NT2/D1 (cell line): ENCODE data around the gene GLT8D2.
"Not testable (repeated sequence)": the region's sequence is repeated elsewhere in the genome, so short reads cannot be mapped to it uniquely, and the experiment has no call there.

Experiments
- DNase-seq: peaks from one replicate; pipeline ENCODE4 v3.0.0-alpha.2; 2011; ENCODE audit warnings: low read depth, low spot score
- H3K27me3 ChIP-seq: 2 replicates; pipeline ENCODE4 v1.6.0; 2011; ENCODE audit warnings: mild to moderate bottlenecking; ENCODE audit not compliant: insufficient read length, insufficient read depth
- H3K36me3 ChIP-seq: 2 replicates; pipeline ENCODE4 v1.6.1; 2011; ENCODE audit warnings: mild to moderate bottlenecking, low read length, mixed read lengths; ENCODE audit not compliant: insufficient read depth, insufficient read length
- H3K4me1 ChIP-seq: 2 replicates; pipeline ENCODE4 v1.5.1; 2011; ENCODE audit not compliant: insufficient read depth, insufficient read length
- H3K4me3 ChIP-seq: 2 replicates; pipeline ENCODE4 v1.5.1; 2011; ENCODE audit warnings: low read depth; ENCODE audit not compliant: insufficient read length
- H3K9ac ChIP-seq: 2 replicates; pipeline ENCODE4 v1.6.0; 2011; ENCODE audit warnings: low read depth; ENCODE audit not compliant: insufficient read length
- H3K9me3 ChIP-seq: 2 replicates; pipeline ENCODE4 v1.5.1; 2011; ENCODE audit warnings: mild to moderate bottlenecking, low read length; ENCODE audit not compliant: insufficient read depth
- SUZ12 ChIP-seq: IDR thresholded peaks from 2 replicates; pipeline ENCODE4 v1.6.1; 2011; ENCODE audit not compliant: insufficient read length, insufficient read depth; ENCODE audit errors: extremely low read depth
- YY1 ChIP-seq: IDR thresholded peaks from 2 replicates; pipeline ENCODE4 v1.6.1; 2011; ENCODE audit not compliant: insufficient read length, insufficient read depth
- ZNF274 ChIP-seq: IDR thresholded peaks from 2 replicates; pipeline ENCODE4 v1.6.1; 2011; ENCODE audit warnings: mild to moderate bottlenecking, low read depth, low read length

GLT8D2 gene

DNA sequence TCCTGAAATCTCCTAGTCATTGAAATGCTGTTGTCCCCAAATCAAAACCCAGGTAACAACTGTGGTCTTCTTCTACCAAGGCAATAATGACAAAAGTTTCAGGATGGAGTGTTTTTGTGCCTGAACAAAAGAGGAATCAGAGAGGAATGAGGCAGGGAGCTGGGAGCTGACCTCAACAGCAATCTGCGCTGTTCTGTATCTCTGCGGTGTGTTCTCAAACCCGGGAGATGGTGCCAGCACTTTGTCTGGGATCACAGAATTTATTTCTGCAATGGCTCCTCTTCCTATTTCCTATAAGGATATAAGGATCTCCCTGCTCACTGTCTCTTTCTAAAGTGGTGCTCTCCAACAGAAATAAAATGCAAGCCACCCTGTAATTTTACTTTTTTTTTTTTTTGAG lies 449 bp upstream of the GLT8D2 start:
- no peak for TF ChIP-seq SUZ12
- no peak for TF ChIP-seq ZNF274
- no peak for TF ChIP-seq YY1
- H3K4me3 ChIP-seq = peak overlapping the region; percentile 44

GRCh38 chr12:104049278-104049902 lies 597 bp downstream of the GLT8D2 start:
- Histone ChIP-seq H3K36me3 (no peaks in the 10 kb centered on the region), H3K9me3 (no peaks in the 10 kb centered on the region), H3K4me1 (no peaks in the 10 kb centered on the region), H3K4me3 (peak overlapping the region; percentile 44), H3K9ac (peak overlapping the region; percentile 74), H3K27me3 (peaks cover 44% of the 10 kb centered on the region)
- TF ChIP-seq SUZ12 = no peak
- no peak for TF ChIP-seq YY1
- no peak for TF ChIP-seq ZNF274
- no peak for DNase-seq

More for the DNA sequence above, 449 bp upstream of the GLT8D2 start:
- H3K9ac ChIP-seq = no peak overlapping the region
- no peaks in the 10 kb centered on the region for H3K9me3 ChIP-seq
- H3K27me3 ChIP-seq = peaks cover 44% of the 10 kb centered on the region
- DNase-seq = no peak
- no peaks in the 10 kb centered on the region for H3K36me3 ChIP-seq
- no peaks in the 10 kb centered on the region for H3K4me1 ChIP-seq

GRCh38 chr12:104048811-104049210 lies 1.2 kb downstream of the GLT8D2 start:
- no peaks in the 10 kb centered on the region for H3K4me1 ChIP-seq
- TF ChIP-seq YY1 (no peak), ZNF274 (no peak), SUZ12 (no peak)
- no peaks in the 10 kb centered on the region for H3K36me3 ChIP-seq
- H3K9ac ChIP-seq = no peak overlapping the region
- no peak overlapping the region for H3K4me3 ChIP-seq
- no peaks in the 10 kb centered on the region for H3K9me3 ChIP-seq
- peaks cover 44% of the 10 kb centered on the region for H3K27me3 ChIP-seq
- DNase-seq = no peak

DNA sequence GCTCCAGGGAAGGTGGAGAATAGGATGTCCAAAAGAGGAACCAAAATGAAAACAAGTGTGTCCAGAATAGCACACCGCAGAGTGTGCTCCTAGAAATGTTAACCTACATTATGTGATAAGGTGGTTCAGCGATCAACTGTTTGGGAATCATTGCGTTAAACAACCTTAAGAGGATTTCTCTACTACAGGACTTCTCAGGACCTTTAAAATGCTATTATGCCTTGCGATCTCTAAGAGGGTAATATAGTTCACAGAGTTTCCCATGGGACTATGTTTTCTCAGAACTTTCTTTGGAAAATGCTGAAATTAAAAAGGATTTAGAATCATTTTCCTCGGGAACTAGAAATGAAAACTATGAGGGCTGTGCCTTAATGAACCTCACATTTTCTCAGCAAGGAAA lies 1.8 kb downstream of the GLT8D2 start:
- no peaks in the 10 kb centered on the region for H3K36me3 ChIP-seq
- no peak for DNase-seq
- peaks cover 44% of the 10 kb centered on the region for H3K27me3 ChIP-seq
- TF ChIP-seq YY1 = no peak
- no peak for TF ChIP-seq SUZ12
- no peak for TF ChIP-seq ZNF274
- no peaks in the 10 kb centered on the region for H3K4me1 ChIP-seq
- no peak overlapping the region for H3K4me3 ChIP-seq
- no peak overlapping the region for H3K9ac ChIP-seq
- no peaks in the 10 kb centered on the region for H3K9me3 ChIP-seq

- peaks cover 37% of the 10 kb centered on the region for H3K27me3 ChIP-seq
- no peaks in the 10 kb centered on the region for H3K36me3 ChIP-seq
- no peak for DNase-seq
- no peaks in the 10 kb centered on the region for H3K9me3 ChIP-seq
- no peaks in the 10 kb centered on the region for H3K4me1 ChIP-seq
- no peak overlapping the region for H3K9ac ChIP-seq
- H3K4me3 ChIP-seq = no peak overlapping the region
- no peak for TF ChIP-seq YY1
- no peak for TF ChIP-seq ZNF274
- no peak for TF ChIP-seq SUZ12
These were observed 3.7 kb downstream of the GLT8D2 start for GRCh38 chr12:104046306-104046705.

DNA sequence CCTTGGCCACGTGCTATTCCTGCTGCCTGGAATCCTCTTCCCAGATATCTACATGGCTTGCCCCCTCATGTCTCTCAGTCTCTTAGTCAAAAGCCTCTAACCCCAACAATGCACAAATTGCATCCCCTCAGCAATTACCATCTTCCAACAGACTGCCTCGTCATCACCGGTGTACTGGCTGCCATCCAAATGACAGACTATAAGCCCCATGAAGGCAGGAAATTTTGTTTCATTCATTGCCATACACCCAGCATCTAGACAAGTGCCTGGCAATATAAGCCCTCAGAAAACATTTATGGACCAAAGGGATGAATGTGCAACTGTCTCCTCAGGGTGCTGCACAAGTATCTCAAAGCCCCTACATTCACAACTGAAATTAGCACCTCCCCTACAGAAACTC lies 5.8 kb downstream of the GLT8D2 start:
- H3K9ac ChIP-seq = no peak overlapping the region
- no peaks in the 10 kb centered on the region for H3K4me1 ChIP-seq
- no peak for TF ChIP-seq YY1
- TF ChIP-seq SUZ12 = no peak
- no peak for TF ChIP-seq ZNF274
- no peak for DNase-seq
- no peaks in the 10 kb centered on the region for H3K9me3 ChIP-seq
- H3K4me3 ChIP-seq = no peak overlapping the region
- no peaks in the 10 kb centered on the region for H3K36me3 ChIP-seq
- peaks cover 17% of the 10 kb centered on the region for H3K27me3 ChIP-seq

- no peak for DNase-seq
- Histone ChIP-seq H3K4me3 (no peak overlapping the region), H3K9me3 (no peaks in the 10 kb centered on the region), H3K27me3 (peaks cover 2% of the 10 kb centered on the region), H3K36me3 (no peaks in the 10 kb centered on the region), H3K4me1 (no peaks in the 10 kb centered on the region), H3K9ac (no peak overlapping the region)
- TF ChIP-seq ZNF274 (no peak), SUZ12 (no peak), YY1 (no peak)
These were observed 7.4 kb downstream of the GLT8D2 start for GRCh38 chr12:104042580-104042979.

DNA sequence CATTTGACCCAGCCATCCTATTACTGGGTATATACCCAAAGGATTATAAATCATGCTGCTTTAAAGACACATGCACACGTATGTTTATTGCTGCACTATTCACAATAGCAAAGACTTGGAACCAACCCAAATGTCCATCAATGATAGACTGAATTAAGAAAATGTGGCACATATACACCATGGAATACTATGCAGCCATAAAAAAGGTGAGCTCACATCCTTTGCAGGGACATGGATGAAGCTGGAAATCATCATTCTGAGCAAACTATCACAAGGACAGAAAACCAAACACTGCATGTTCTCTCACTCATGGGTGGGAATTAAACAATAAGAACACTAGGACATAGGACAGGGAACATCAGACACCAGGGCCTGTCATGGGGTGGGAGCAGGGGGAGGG lies 10.2 kb downstream of the GLT8D2 start:
- DNase-seq, H3K9ac ChIP-seq, H3K27me3 ChIP-seq, H3K4me1 ChIP-seq, H3K4me3 ChIP-seq, H3K9me3 ChIP-seq, H3K36me3 ChIP-seq: not testable (repeated sequence)

DNA sequence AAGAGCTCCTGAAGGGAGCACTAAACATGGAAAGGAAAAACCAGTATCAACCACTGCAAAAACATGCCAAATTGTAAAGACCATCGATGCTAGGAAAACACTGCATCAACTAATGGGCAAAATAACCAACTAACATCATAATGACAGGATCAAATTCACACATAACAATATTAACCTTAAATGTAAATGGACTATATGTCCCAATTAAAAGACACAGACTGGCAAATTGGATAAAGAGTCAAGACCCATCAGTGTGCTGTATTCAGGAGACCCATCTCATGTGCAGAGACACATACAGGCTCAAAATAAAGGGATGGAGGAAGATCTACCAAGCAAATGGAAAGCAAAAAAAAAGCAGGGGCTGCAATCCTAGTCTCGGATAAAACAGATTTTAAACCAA lies 13.8 kb downstream of the GLT8D2 start:
- not testable (repeated sequence) for DNase-seq, H3K9ac ChIP-seq

GRCh38 chr12:104030596-104030995 lies 19.4 kb downstream of the GLT8D2 start:
- H3K4me3 ChIP-seq, H3K9me3 ChIP-seq, H3K9ac ChIP-seq, H3K4me1 ChIP-seq, H3K36me3 ChIP-seq, DNase-seq, H3K27me3 ChIP-seq: not testable (repeated sequence)

More for the DNA sequence above, 13.8 kb downstream of the GLT8D2 start:
- not testable (repeated sequence) for H3K4me3 ChIP-seq, H3K4me1 ChIP-seq, H3K9me3 ChIP-seq, H3K27me3 ChIP-seq, H3K36me3 ChIP-seq
